Measurements from ENCODE around the gene ITGB1.

- TF ChIP-seq GTF2F1 (IDR thresholded peaks at IDR 0.05; ENCODE audit: borderline replicate concordance, low read depth, low read length) (no peak), MAX (IDR thresholded peaks at IDR 0.05) (no peak), USF2 (IDR thresholded peaks at IDR 0.05; ENCODE audit: low read length) (no peak), POLR2A (IDR thresholded peaks at IDR 0.05; ENCODE audit: control extremely low read depth in 1 of 2, low read depth in 2 of 2, low read length in 2 of 2) (no peak), TCF12 (IDR thresholded peaks at IDR 0.05; ENCODE audit: low read depth, low read length) (no peak)
Measured at GRCh38 chr10:32946108-32946507, 11.9 kb downstream of the ITGB1 start.

Data from H1 (cell line).